Measurements from ENCODE around the gene UBE2N.
"Not testable (repeated sequence)": the region's sequence is repeated elsewhere in the genome, so short reads cannot be mapped to it uniquely, and the experiment has no call there.

Gene UBE2N

DNA sequence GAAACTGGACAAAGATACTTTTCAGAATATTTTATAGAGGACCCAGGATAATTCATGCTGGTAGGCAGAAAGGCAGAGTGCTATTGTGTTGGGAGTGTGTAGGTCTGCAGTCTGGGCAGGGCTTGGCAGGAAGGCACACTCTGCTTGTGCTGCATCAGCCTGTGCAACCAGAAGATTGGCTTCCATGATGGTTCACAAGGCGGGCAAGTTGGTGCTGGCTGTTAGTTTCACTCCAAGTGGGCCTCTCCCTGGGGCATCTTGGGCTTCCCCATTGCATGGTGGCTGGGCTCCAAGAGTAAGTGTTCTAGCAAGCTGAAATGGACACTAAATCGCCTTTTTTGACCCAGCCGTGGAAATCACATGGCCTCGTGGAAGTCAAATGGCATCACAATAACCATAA lies 1.8 kb upstream of the UBE2N start:
- no peak for DNase-seq (ENCODE audit: low read depth)

DNA sequence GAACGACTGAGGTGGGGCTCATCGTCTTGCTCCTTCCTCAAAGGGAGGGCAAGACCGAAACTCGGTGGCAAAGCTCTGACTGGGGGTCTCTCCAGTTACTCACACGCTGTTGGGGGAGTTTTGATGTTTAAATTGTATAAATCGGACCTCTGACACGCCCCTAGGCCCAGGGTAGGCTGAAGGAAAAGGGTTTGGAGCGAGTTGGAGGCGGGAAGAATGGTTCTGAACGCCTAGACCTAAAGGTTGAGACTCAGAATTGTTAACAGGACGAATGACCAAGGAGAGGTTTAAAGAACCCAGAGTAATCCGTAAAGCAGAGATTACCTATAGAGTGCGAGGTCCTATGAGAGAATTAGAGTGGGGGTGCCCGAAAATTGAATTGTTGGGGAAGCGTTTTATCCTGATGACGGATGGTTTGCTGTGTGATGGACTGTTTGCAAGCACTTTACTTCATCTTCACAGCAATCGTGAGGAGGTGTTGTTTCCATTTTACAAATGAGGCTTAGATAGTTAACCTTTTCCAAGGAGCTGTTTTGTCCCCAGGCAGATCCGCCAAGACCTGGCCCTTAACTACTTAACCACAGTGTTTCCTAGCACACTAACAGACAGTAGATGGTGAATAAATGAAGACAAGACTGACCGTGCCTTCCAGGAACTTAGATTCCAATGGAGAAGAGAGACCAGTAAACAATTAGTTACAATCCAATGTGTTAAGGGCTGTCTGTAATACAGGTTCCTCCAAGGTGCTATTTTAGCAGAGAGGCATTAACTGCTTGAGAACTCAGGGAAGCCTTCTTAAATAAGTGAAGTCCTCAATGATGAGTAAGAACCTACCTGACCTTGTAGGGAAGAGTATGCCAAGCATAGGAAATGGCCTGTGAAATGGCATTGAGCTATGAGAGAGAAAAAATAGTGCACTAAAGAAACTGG lies 929 bp upstream of the UBE2N start:
- peak; percentile 33 for DNase-seq (ENCODE audit: low read depth)

DNA sequence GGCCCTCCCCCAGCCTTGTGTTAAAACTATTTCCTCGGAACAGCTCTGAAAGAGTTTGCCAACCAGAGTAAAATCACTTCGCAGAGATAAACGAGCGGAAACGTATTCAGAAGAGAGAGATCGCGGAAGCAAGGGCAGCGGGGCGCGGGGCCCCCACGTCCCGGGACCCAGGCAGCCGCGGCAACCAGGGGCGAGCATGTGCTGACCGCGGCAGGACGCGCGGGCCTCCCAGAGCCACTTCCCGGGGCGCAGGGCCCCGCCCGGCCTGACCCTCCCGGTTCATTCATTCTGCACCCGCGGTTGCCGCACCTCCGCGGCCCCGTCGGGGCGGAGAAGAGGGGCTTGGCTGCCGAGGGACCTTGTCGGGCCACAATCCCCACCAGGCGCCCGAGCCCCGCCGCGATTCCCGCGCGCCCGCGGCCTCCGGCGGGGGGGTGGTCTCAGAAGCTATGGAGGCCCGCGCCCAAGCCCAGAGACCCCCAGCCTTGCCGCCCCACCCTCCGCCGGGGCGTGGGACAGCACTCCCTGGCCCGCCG lies 598 bp downstream of the UBE2N start:
- DNase-seq (ENCODE audit: low read depth), result peak; percentile 55

DNA sequence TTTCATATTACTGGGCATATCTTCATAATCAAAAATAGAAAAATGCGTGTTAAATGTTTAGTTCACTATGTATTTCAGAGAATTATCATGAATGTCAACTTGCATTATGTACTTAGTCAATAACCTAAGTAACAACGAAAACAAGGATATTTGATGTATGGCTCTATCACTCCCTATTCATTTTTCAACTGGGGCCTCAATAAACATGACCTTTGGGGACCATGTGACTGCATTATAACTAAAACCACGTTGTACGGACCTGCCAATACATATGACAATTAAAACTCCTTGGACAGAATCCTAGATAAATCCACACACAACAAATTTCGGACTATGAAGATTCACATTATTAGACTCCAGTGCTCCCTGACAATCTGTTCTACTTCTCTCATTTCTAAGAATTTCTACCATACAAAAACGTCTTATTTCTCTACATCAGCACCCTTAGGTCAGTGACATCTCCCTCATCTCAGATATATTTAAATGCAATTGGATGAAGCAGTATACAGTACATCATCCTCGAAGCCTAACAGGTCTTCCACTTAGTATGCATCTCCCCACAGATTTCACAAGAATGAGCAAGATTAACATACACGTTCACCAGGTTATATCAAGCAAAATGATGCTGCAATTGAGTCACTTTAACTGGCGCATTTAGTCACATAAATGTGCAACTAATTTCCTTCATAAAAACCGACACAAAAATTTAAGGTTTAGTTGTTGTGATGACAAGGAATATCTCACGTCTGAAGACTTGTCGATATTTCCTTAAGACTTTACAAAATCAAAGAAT lies 1.5 kb downstream of the UBE2N start:
- peak; percentile 56 for DNase-seq (ENCODE audit: low read depth)

DNA sequence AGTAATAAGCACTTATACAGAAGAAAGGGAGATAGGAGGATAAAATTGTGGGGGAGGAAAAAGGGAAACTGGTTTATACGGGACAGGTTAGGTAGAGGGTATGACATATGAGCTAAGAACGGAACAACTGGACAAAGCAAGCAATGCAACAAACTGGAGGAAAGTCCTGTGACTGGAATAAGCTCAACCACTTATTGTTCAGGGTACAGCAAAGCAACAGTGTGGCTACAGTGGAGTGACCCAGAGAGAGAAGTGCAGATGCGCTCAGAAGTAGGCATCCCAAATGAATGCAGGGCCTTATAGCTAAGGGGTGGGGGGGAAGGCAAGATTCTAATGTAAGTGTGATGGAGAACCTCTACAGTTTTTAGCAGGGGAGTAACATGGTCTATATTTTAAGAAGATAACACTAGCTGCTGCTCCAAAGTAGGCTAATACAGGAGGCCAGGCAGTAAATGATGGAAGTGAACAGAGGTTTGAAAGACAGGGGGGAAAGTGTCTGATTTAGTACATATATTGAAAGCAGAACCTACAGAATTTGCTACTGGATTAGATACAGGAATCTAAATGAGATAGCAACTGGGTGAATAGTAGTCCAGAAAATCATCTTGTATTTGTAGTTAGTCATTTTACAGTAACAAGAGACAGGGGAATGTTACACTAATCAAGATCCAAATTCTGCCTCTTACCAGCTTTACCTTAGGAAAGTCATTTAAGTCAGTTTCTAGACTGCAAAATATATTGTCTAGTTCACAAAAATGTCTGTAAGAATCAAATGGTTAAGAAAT lies 3.3 kb downstream of the UBE2N start:
- DNase-seq (ENCODE audit: low read depth), result no peak

DNA sequence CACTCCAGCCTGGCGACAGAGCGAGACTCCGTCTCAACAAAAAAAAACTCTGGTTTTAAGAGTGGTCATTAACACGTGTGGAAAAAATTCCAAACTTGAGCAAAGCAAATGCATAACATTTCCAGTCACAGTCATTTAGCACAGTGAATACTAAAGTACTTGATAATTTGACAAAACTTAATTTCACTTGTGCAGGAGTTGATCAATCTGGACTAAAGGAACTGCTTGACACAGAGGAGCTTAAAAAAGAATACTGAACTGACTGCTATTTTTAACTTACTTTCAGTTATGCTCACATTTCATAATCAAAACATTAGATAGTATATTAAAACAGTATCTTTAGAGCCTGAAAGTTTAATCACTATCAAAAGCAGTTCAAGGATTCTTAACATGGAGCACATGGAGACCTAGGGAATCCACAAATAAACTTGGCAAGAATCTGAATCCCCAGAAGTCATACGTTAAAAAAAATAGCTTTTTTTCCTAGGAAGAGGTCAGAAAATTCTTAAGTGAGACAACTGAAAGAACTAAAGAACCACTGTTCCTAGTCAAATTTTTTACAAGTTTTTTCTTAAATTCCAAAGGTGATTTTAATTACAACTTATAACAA lies 7.4 kb downstream of the UBE2N start:
- no peak for DNase-seq (ENCODE audit: low read depth)

DNA sequence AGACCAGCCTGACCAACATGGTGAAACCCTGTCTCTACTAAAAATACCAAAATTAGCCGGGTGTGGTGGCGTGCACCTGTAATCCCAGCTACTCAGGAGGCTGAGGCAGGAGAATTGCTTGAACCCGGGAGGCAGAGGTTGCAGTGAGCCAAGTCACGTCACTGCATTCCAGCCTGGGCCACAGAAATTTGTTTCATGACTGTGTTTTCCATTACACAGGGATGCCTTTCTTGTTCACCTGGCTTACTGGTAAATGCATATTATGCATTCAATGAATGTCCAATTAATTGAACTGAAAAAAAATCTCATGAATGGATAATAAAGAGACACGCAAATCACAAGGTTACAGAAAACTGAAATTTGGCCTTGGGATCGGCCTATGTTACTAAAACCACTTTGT lies 9.7 kb downstream of the UBE2N start:
- DNase-seq (ENCODE audit: low read depth), result not testable (repeated sequence)

DNA sequence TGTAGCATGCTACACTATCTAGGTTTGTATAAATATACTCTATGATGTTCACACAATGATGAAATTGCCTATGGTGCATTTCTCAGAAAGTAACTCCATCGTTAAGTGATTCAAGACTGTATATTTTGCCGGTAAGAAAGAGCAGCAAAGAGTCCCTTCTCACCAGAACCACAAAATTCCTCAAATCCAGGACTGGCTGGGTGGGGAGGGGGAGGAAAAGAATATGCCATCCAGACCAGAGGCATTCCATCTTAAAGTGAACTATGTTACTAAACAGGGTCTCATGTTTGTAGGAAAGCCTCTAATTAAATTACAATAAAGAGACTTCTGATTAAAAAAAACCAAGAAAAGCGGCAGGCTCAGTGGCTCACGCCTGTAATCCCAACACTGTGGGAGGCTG lies 11.5 kb downstream of the UBE2N start:
- no peak for DNase-seq (ENCODE audit: low read depth)

DNA sequence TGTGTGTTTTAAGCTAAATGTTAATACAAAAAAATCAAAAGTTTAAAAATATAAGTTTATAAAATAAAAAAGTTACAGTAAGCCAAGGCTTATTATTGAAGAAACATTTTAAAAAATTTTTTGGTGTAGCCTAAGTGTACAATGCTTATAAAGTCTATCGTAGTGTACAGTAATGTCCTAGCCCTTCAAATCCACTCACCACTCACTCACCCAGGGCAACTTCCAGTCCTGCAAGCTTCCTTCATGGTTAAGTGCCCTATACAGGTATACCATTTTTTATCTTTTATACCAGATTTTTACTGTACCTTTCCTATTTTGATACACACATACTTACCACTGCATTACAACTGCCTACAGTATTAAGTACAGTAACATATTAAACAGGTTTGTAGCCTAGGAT lies 11.9 kb downstream of the UBE2N start:
- DNase-seq (ENCODE audit: low read depth), result no peak

DNA sequence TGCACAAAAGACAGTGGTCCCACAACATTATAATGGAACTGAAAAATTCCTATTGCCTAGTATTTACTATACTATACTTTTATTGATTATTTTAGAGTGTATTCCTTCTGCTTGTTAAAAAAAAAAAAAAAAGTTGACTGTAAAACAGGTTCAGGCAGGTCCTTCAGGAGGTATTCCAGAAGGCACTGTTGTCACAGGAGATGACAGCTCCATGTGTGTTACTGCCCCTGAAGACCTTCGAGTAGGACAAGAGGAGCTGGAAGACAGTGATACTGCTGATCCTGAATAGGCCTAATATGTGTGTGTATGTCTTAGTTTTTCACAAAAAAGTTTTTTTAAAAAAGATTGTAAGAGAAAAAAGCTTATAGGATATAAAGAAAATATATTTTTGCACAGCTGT lies 12.3 kb downstream of the UBE2N start:
- no peak for DNase-seq (ENCODE audit: low read depth)

DNA sequence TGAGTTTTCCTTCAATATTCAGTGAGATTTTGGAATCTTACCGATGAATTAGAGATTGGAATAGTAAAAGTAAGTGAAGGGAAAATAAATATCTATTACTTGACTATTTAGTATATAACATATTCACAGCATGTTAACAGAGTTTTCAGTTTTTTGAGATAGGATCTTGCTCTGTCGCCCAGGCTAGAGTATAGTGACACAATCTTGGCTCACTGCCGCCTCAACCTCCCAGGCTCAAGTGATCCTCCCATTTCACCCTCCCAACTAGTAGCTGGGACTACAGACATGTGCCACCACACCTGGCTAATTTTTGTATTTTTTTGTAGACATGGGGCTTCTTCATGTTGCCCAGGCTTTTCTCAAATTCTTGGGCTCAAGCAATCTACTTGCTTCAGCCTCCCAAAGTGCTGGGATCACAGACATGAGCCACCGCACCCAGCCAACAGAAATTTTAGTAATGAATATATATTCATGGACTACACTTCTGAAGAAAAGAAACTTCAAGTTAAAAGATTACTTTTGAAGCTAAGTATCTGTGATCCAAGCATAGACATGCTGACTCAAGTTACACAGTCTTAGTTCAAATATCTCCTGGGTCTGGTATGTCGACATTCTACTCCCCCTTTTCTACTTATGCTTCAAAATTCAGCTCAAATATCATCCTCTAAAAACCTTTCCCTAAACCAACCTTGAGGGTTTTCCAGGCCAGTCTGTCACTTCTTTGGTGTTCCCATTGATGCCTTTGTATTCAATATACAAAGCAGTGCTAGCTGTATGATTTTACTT lies 13.8 kb downstream of the UBE2N start:
- DNase-seq (ENCODE audit: low read depth), result no peak

DNA sequence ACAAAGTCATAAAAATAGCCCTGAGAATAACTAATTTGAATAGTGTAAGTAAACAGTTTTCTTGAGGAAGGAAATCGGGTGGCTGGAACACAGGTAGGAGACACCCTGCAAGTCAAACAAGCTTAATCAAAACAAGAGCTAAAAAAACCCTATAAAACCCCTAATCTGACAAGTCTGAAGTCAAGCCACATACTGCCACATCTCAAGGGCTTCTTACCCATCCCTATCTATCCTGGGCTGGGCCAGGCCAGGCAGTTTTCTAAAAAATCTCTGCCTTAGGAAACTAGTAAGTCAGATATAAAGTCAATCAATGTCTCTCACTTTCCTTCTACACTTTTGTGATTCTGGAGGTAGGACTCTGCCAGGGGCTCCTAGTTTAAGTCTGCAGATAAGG lies 15.3 kb downstream of the UBE2N start:
- no peak for DNase-seq (ENCODE audit: low read depth)

DNA sequence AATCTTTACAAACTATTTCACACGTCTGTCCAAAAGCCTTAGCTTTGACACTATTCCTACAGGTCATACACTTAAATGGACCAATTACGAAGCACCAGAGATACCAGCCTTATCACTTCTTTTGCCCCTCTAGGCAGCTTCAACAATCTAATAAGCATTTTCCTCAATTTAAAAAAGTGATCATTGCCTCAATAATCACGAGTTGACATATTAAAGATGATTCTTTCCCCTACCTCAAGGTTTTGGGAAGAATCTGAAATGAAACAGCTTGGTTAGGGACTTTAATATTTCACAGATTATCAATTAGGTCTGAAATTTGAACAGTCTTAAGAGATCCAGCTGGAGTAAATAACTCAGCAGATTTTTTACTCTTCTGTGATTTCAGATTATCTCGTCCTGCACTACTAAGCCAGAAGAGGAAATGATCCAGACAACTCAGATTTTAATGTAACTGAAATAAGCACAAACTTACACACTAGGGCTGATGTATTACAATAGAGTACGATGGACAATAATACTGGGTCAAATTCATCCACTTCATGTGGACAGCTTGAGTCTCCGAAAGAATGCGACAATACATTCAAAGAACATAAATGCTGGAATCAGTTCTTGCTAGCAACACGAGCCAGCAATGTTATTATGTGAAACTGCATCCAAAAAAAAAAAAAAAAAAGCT lies 15.9 kb downstream of the UBE2N start:
- DNase-seq (ENCODE audit: low read depth), result no peak

DNA sequence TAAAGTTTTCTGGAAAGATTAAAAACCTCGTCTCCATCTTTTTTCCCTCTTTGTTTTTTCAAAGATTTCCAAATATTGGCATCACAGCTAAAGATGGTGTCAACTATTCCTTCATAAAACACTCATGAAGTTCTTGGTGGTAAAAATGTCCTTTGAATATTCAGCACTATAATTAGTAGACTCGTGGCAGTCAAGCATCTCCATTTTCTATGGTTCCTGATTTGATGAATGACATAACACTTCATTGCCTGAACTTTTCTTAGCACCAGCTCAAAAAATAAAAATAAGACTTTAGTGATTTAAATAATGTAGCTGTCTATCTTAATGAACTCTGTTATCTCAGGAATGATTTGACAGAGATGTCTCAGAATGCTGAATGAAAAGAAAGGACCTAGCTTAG lies 19.7 kb downstream of the UBE2N start:
- DNase-seq (ENCODE audit: low read depth), result no peak

DNA sequence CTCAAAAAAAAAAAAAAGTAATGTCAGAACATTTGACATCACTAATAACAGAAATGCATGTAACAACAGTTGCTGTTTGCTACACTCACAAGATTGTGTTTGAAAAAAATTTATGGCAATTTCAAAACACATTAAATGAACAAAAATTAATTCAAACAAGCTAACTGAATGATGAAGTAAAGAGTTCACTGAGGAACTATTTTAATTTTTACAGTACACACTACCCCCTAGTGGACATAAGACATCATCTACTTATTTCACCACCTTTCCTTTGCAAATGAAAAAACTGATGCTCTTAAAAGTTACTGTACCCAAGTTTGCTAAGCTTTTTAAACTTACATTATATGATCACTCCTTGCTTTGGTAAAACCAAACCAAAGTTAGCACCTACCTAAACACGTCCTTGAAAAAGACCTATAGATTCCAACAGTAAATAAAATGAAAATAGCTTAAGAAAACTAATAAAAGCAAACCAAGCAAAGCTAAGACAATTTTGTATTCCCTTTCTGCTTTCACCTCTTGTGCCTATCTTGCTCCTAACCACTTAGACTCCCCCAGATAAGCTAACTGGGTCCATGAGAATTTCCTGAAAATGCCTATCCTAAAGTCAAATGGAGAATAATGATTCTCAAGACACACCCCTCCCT lies 22.2 kb downstream of the UBE2N start:
- DNase-seq (ENCODE audit: low read depth), result peak; percentile 72

DNA sequence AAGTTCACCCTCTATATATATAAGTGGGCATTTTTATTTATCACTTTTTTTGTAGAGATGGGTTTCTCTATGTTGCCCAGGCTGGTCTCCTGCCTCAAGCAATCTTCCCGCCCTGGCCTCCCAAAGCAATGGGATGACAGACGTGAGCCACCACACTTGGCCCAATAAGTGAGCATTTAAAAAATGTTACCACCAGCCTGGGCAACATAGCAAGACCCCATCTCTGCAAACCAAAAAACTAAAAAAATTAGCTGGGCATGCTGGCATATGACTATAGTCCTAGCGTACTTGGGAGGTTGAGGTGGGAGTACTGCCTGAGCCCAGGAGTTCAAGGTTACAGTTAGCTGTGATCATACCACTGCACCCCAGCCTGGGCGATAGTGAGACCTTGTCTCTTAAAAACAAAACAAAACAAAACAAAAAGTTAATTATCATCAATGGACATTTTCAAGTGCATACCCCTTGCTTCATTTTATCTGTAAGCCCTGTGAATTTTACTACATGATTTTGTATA lies 23.7 kb downstream of the UBE2N start:
- no peak for DNase-seq (ENCODE audit: low read depth)

DNA sequence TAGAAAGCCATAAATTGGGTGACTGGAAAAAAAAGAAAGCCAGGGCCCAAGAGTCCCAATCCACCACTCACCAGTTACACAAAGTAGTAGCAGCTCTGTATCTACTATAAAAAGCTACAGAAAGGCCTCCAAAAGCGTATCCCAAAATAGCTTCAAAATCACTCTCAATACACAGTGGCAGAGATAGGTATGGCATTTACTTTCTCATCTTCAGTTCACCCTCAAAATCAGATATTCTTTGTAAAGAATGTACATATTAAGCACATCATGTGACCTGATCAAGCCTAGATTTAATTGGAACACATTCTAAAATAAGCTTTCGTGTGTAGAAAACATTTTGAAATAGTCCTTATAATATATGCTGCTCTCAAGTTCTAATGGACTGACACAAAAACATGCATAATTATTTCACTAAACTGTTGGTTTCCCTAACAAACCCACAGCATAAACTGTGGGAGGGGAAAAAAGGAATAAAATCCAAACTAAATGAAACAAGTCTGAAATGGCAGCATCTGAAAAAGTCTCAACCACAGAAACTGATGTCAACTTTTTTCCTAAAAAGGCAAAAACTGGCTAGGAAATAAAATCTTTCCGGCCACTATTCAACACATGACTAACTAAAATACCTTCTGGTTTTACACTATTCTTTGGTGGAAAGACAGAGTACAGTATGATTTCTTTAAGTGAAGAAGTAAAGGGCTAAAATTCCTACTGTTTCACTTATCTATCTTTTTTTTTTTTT lies 25.9 kb downstream of the UBE2N start:
- DNase-seq (ENCODE audit: low read depth), result no peak

DNA sequence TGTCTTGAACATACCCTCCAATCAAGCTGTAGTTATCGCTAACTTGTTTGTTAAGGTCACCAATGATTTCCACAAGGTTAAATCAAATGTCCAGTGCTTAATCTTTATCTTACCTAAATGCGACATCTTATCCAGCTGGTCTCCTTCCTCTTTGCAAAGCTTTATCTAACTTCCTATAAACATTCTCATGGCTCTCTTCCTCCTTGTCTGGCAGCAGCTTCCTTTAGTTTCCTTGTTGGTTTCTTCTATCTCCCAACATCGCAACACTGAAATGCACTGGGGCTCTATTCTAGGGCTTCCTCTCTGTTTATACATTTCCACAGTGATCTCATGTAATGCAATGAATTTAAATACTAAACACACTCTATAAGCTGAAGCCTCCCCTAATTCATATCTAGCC lies 28.7 kb downstream of the UBE2N start:
- DNase-seq (ENCODE audit: low read depth), result no peak

DNA sequence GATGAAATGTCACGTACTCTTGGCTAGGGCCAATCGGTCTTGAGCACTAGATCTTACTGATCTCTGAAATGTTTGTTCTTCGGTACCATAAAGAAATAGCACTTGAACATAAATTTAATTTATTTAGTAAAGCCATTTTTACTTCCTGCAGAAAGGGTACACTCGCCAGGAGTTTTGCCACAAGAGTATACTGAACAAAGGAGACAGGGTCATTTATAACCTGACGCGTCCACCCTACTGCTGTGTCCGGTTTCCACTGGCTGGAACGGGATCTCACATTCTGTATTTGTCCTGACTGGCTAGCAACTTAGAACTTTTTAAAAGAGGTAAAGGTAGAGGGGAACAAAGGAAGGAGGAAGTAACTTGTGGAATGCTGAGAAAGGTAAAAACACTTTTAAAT lies 29.4 kb downstream of the UBE2N start:
- DNase-seq (ENCODE audit: low read depth), result not testable (repeated sequence)

Measured in ELR (cell line).